GM18498 (cell line): Measurements from ENCODE around the gene DTWD1.
"Not testable (repeated sequence)": the region's sequence is repeated elsewhere in the genome, so short reads cannot be mapped to it uniquely, and the experiment has no call there.

Experiments
- ATAC-seq: cut with Tn5 transposase; IDR thresholded peaks from one replicate; pipeline ENCODE4 v1.9.1; 2021; ENCODE audit warnings: mild to moderate bottlenecking, moderate library complexity; ENCODE audit not compliant: unreplicated experiment

DTWD1 gene

GRCh38 chr15:49645941-49646340 is 25.1 kb downstream of the DTWD1 start:
- ATAC-seq, result no peak

- ATAC-seq, result no peak
Observed at GRCh38 chr15:49646891-49647290, 26.0 kb downstream of the DTWD1 start.

- no peak for ATAC-seq
Observed at GRCh38 chr15:49649987-49650386, 29.1 kb downstream of the DTWD1 start.

- ATAC-seq, result no peak
Observed at GRCh38 chr15:49650676-49651075, 29.8 kb downstream of the DTWD1 start.

- ATAC-seq, result no peak
Observed at GRCh38 chr15:49652922-49653321, 32.1 kb downstream of the DTWD1 start.

GRCh38 chr15:49656734-49657133 is 35.9 kb downstream of the DTWD1 start:
- no peak for ATAC-seq

GRCh38 chr15:49664716-49665115 is 43.9 kb downstream of the DTWD1 start:
- no peak for ATAC-seq

- not testable (repeated sequence) for ATAC-seq
Observed at GRCh38 chr15:49666486-49666885, 45.6 kb downstream of the DTWD1 start.

GRCh38 chr15:49669288-49669687 is 48.4 kb downstream of the DTWD1 start:
- no peak for ATAC-seq

- no peak for ATAC-seq
Observed at GRCh38 chr15:49673861-49674260, 53.0 kb downstream of the DTWD1 start.

- ATAC-seq, result no peak
Observed at GRCh38 chr15:49674370-49674769, 53.5 kb downstream of the DTWD1 start.

- no peak for ATAC-seq
Observed at GRCh38 chr15:49675041-49675440, 54.2 kb downstream of the DTWD1 start.

GRCh38 chr15:49678655-49679054 is 57.8 kb downstream of the DTWD1 start:
- ATAC-seq, result no peak

- no peak for ATAC-seq
Observed at GRCh38 chr15:49686599-49686998, 65.8 kb downstream of the DTWD1 start.

- ATAC-seq, result no peak
Observed at GRCh38 chr15:49688135-49688790, 67.4 kb downstream of the DTWD1 start.

GRCh38 chr15:49692514-49693090 is 71.8 kb downstream of the DTWD1 start:
- ATAC-seq, result no peak

- ATAC-seq, result no peak
Observed at GRCh38 chr15:49693498-49693897, 72.7 kb downstream of the DTWD1 start.

- ATAC-seq, result no peak
Observed at GRCh38 chr15:49696433-49696832, 75.6 kb downstream of the DTWD1 start.

- no peak for ATAC-seq
Observed at GRCh38 chr15:49697121-49697520, 76.3 kb downstream of the DTWD1 start.

- ATAC-seq, result not testable (repeated sequence)
Observed at GRCh38 chr15:49702982-49703381, 82.1 kb downstream of the DTWD1 start.
